Measurements from ENCODE around the gene NKIRAS1. TPM values are rescaled to one million over a fixed set of nuclear protein-coding genes. Genes with fewer than 3 reads are reported as not detected.
"Not testable (repeated sequence)": the region's sequence is repeated elsewhere in the genome, so short reads cannot be mapped to it uniquely, and the experiment has no call there.

Gene NKIRAS1
- total and polyA plus RNA-seq, 7 experiments from 2014 or later, result 2.2 to 6.4 (median 3.6) TPM

DNA sequence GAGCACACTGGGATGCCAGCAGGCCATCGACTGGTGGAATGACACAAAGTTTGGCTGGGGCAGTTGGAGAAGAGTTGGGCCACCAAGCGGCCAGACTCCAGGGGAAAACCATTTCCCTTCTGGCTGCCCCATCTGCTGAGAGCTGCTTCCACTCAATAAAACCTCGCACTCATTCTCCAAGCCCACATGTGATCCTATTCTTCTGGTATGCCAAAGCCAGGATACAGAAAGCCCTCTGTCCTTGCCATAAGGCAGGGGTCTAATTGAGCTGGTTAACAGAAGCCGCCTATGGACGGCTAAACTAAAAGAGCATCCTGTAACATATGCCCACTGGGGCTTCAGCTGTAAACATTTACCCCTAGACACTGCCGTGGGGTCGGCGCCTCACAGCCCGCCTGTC lies 55.1 kb downstream of the NKIRAS1 start:
- no peaks in the 10 kb centered on the region for H3K9me3 Mint-ChIP-seq
- DNase-seq, result no peak
- Histone ChIP-seq H3K27me3 (ENCODE audit: control insufficient read depth in 2 of 2, insufficient read depth in 2 of 2, low read length in 2 of 2) (no peaks in the 10 kb centered on the region), H3K4me1 (ENCODE audit: control insufficient read depth in 2 of 2, insufficient read depth in 2 of 2, low read length in 2 of 2) (peaks cover 11 to 22% of the 10 kb centered on the region in 2 donors), H3K36me3 (ENCODE audit: control insufficient read depth in 2 of 3, insufficient read depth in 3 of 3, low read length in 3 of 3) (no peaks in the 10 kb centered on the region), H3K9me3 (ENCODE audit: control insufficient read depth in 2 of 3, low read length in 3 of 3) (no peaks in the 10 kb centered on the region), H3K4me3 (ENCODE audit: low read length) (no peak overlapping the region), H3K27ac (ENCODE audit: low read depth, low read length) (no peak overlapping the region)
- intact Hi-C loops (cut with micrococcal nuclease), result loop anchor here (5.0 kb wide), 2 partner anchors 34 to 49 kb away; no protein-coding TSS in a partner anchor
- H3K4me3 Mint-ChIP-seq, result no peak overlapping the region
- no peak overlapping the region for H3K27ac Mint-ChIP-seq
- CTCF ChIA-PET, result no interaction called here
- H3K36me3 Mint-ChIP-seq, result peaks cover 0 to 31% (median 10%) of the 10 kb centered on the region in 5 donors
- POLR2A ChIA-PET, result no interaction called here
- H3K27me3 Mint-ChIP-seq, result no peaks in the 10 kb centered on the region
- H3K4me1 Mint-ChIP-seq, result peaks cover 33 to 92% (median 82%) of the 10 kb centered on the region in 7 donors
- no peak for ATAC-seq

DNA sequence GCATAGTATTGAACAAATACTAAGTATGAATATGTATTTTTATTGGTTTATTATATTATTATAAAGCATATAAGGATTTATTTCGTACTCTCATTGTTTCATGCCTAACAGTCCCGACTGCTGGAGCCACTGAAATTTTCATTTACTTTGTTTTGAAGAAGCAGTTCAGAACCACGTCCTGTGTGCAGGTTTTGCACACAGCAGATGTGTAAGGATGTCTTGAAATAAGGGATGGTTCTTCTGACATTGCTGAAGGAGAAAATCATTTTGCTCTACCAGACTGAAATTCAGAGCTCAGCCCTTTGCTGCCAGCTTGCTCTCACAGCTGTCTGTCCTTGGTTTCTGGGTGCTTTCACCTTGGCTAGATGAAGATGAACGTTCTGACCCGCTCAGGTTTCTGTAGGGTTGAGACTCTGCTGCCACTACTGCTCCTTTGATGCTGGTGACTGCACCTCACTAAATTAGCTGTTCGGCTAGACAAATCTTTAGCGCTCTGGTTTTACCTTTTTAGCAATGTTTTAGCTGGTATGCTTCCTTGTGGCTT lies 56.9 kb downstream of the NKIRAS1 start:
- Histone ChIP-seq H3K27ac (ENCODE audit: low read depth, low read length) (no peak overlapping the region), H3K36me3 (ENCODE audit: control insufficient read depth in 2 of 3, insufficient read depth in 3 of 3, low read length in 3 of 3) (no peaks in the 10 kb centered on the region), H3K4me3 (ENCODE audit: low read length) (no peak overlapping the region), H3K27me3 (ENCODE audit: control insufficient read depth in 2 of 2, insufficient read depth in 2 of 2, low read length in 2 of 2) (no peaks in the 10 kb centered on the region), H3K9me3 (ENCODE audit: control insufficient read depth in 2 of 3, low read length in 3 of 3) (no peaks in the 10 kb centered on the region), H3K4me1 (ENCODE audit: control insufficient read depth in 2 of 2, insufficient read depth in 2 of 2, low read length in 2 of 2) (peaks cover 11 to 26% of the 10 kb centered on the region in 2 donors)
- POLR2A ChIA-PET, result no interaction called here
- Mint-ChIP-seq H3K27me3 (no peaks in the 10 kb centered on the region), H3K4me1 (peaks cover 29 to 83% (median 73%) of the 10 kb centered on the region in 7 donors), H3K27ac (peak overlapping the region in 3 of 9 donors; percentile 7 to 68 (median 43)), H3K36me3 (peaks cover 0 to 26% (median 10%) of the 10 kb centered on the region in 5 donors), H3K9me3 (no peaks in the 10 kb centered on the region), H3K4me3 (peak overlapping the region in 1 of 10 donors; percentile 6)
- DNase-seq, result no peak
- no peak for ATAC-seq
- intact Hi-C loops (cut with micrococcal nuclease), result loop anchor here (5.0 kb wide), 2 partner anchors 33 to 48 kb away; no protein-coding TSS in a partner anchor
- CTCF ChIA-PET, result interaction anchor here (0.7 kb wide), 1 partner anchor 11 kb away, joined by 3 read pairs; no protein-coding TSS in a partner anchor

- intact Hi-C loops (cut with micrococcal nuclease), result no loop called here
- peaks cover 0 to 23% (median 10%) of the 10 kb centered on the region in 5 donors for H3K36me3 Mint-ChIP-seq
- Histone ChIP-seq H3K27me3 (ENCODE audit: control insufficient read depth in 2 of 2, insufficient read depth in 2 of 2, low read length in 2 of 2) (no peaks in the 10 kb centered on the region), H3K4me1 (ENCODE audit: control insufficient read depth in 2 of 2, insufficient read depth in 2 of 2, low read length in 2 of 2) (peaks cover 11 to 26% of the 10 kb centered on the region in 2 donors), H3K9me3 (ENCODE audit: control insufficient read depth in 2 of 3, low read length in 3 of 3) (no peaks in the 10 kb centered on the region), H3K36me3 (ENCODE audit: control insufficient read depth in 2 of 3, insufficient read depth in 3 of 3, low read length in 3 of 3) (no peaks in the 10 kb centered on the region), H3K27ac (ENCODE audit: low read depth, low read length) (no peak overlapping the region), H3K4me3 (ENCODE audit: low read length) (no peak overlapping the region)
- H3K9me3 Mint-ChIP-seq, result no peaks in the 10 kb centered on the region
- peaks cover 29 to 84% (median 75%) of the 10 kb centered on the region in 7 donors for H3K4me1 Mint-ChIP-seq
- DNase-seq (no peak), ATAC-seq (no peak)
- CTCF ChIA-PET, result interaction anchor here (1.0 kb wide), 1 partner anchor 23 kb away, joined by 4 read pairs; no protein-coding TSS in a partner anchor
- H3K27ac Mint-ChIP-seq, result peak overlapping the region in 6 of 9 donors; percentile 2 to 50 (median 20)
- peak overlapping the region in 7 of 10 donors; percentile 4 to 51 (median 21) for H3K4me3 Mint-ChIP-seq
- POLR2A ChIA-PET, result no interaction called here
- H3K27me3 Mint-ChIP-seq, result no peaks in the 10 kb centered on the region
Measured at GRCh38 chr3:23859012-23859743, 57.6 kb downstream of the NKIRAS1 start.

DNA sequence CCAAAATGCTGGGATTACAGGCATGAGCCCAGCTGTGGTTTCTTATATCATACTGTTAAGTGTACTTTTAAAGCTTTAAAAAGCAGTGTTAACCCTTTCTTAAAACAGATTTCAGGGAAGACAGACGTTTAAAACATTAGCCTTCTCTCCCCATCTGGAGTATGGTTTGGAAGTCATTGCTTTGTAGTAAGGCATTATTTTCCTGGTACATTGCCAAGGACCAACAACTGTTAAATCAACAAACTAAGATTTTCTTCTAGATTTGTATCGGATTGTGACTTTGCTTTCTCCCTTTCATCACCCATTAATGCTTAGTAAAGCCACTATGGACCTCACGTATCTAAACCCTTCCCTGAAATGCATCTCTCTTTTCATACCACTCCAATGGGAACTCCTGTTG lies 60.5 kb downstream of the NKIRAS1 start:
- peak overlapping the region in 5 of 10 donors; percentile 2 to 52 (median 36) for H3K4me3 Mint-ChIP-seq
- peaks cover 27 to 81% (median 68%) of the 10 kb centered on the region in 7 donors for H3K4me1 Mint-ChIP-seq
- ChIA-PET CTCF (no interaction called here), POLR2A (interaction anchor here (1.5 kb wide), 1 partner anchor 19 kb away, joined by 4 read pairs; no protein-coding TSS in a partner anchor)
- H3K27me3 Mint-ChIP-seq, result no peaks in the 10 kb centered on the region
- ATAC-seq (no peak), DNase-seq (no peak)
- H3K9me3 Mint-ChIP-seq, result peaks cover 0 to 12% (median 3%) of the 10 kb centered on the region in 11 donors
- Histone ChIP-seq H3K36me3 (ENCODE audit: control insufficient read depth in 2 of 3, insufficient read depth in 3 of 3, low read length in 3 of 3) (no peaks in the 10 kb centered on the region), H3K9me3 (ENCODE audit: control insufficient read depth in 2 of 3, low read length in 3 of 3) (no peaks in the 10 kb centered on the region), H3K27me3 (ENCODE audit: control insufficient read depth in 2 of 2, insufficient read depth in 2 of 2, low read length in 2 of 2) (no peaks in the 10 kb centered on the region), H3K4me3 (ENCODE audit: low read length) (no peak overlapping the region), H3K27ac (ENCODE audit: low read depth, low read length) (no peak overlapping the region), H3K4me1 (ENCODE audit: control insufficient read depth in 2 of 2, insufficient read depth in 2 of 2, low read length in 2 of 2) (peaks cover 11 to 26% of the 10 kb centered on the region in 2 donors)
- peak overlapping the region in 1 of 9 donors; percentile 79 for H3K27ac Mint-ChIP-seq
- intact Hi-C loops (cut with micrococcal nuclease), result no loop called here
- peaks cover 0 to 24% (median 15%) of the 10 kb centered on the region in 5 donors for H3K36me3 Mint-ChIP-seq

- H3K27me3 Mint-ChIP-seq, CTCF ChIA-PET: not testable (repeated sequence)
Measured at GRCh38 chr3:23849462-23849861, 67.3 kb downstream of the NKIRAS1 start.

DNA sequence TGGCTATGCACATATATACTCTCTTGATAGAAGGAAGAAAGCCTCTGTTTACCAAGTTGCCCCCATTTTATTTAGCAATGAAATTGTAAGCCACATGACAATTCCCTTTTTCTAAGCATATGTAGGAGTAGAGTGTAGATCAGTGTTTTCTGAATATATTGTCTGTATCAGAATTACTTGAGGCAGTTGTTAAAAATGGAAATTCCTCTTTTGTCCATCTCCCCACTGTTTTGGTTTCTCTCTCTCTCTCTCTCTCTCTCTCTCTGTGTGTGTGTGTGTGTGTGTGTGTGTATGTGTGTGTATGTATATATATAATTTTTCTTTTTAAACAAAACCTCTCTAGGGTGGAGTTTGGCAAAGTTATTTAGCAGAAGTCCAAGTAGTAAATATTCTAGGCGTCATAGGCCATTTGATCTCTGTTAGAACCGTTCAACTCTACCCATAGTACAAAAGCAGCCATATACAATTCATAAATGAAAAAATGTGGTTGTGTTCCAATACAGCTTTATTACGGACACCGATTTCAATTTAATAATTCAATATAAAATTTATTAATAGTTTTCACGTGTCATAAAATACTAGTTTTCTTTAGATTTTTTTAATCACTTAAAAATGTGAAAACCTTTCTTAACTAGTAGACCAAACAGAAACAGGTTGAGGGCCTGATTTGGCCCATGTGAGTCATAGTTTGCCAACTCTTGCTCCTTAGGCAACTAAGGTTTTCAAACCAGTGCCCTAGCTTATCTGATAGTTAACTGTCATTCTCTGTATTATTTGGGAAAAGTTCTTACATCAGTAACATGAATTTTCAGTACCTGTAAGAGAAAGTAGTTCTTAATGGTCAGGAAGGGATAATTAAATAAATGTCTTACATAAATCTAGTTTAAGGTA lies 71.2 kb downstream of the NKIRAS1 start:
- ChIA-PET POLR2A (no interaction called here), CTCF (no interaction called here)
- Mint-ChIP-seq H3K4me1 (peaks cover 2 to 49% (median 40%) of the 10 kb centered on the region in 7 donors), H3K27me3 (no peaks in the 10 kb centered on the region), H3K4me3 (no peak overlapping the region), H3K9me3 (peaks cover 0 to 5% (median 0%) of the 10 kb centered on the region in 11 donors), H3K36me3 (peaks cover 0 to 36% (median 14%) of the 10 kb centered on the region in 5 donors), H3K27ac (no peak overlapping the region)
- no peaks in the 10 kb centered on the region for H3K36me3 ChIP-seq (ENCODE audit: control insufficient read depth in 2 of 3, insufficient read depth in 3 of 3, low read length in 3 of 3)
- H3K27me3 ChIP-seq (ENCODE audit: control insufficient read depth in 2 of 2, insufficient read depth in 2 of 2, low read length in 2 of 2), result no peaks in the 10 kb centered on the region
- no peak overlapping the region for H3K4me3 ChIP-seq (ENCODE audit: low read length)
- H3K27ac ChIP-seq (ENCODE audit: low read depth, low read length), result no peak overlapping the region
- H3K9me3 ChIP-seq (ENCODE audit: control insufficient read depth in 2 of 3, low read length in 3 of 3), result no peaks in the 10 kb centered on the region
- ATAC-seq, result no peak
- intact Hi-C loops (cut with micrococcal nuclease), result loop anchor here in 1 of 2 donors (2.0 kb wide), 1 partner anchor 19 kb away; no protein-coding TSS in a partner anchor
- H3K4me1 ChIP-seq (ENCODE audit: control insufficient read depth in 2 of 2, insufficient read depth in 2 of 2, low read length in 2 of 2), result no peaks in the 10 kb centered on the region
- no peak for DNase-seq

More at GRCh38 chr3:23849462-23849861, 67.3 kb downstream of the NKIRAS1 start:
- H3K4me3 Mint-ChIP-seq; POLR2A ChIA-PET; ATAC-seq; H3K27ac Mint-ChIP-seq; DNase-seq; H3K36me3 ChIP-seq (ENCODE audit: control insufficient read depth in 2 of 3, insufficient read depth in 3 of 3, low read length in 3 of 3); H3K9me3 ChIP-seq (ENCODE audit: control insufficient read depth in 2 of 3, low read length in 3 of 3); H3K4me3 ChIP-seq (ENCODE audit: low read length); intact Hi-C loops (cut with micrococcal nuclease); H3K27ac ChIP-seq (ENCODE audit: low read depth, low read length); H3K27me3 ChIP-seq (ENCODE audit: control insufficient read depth in 2 of 2, insufficient read depth in 2 of 2, low read length in 2 of 2); H3K4me1 ChIP-seq (ENCODE audit: control insufficient read depth in 2 of 2, insufficient read depth in 2 of 2, low read length in 2 of 2): not testable (repeated sequence)
- Mint-ChIP-seq H3K36me3 (peaks cover 0 to 35% (median 23%) of the 10 kb centered on the region in 5 donors), H3K4me1 (peaks cover 0 to 44% (median 27%) of the 10 kb centered on the region in 7 donors), H3K9me3 (peaks cover 0 to 15% (median 4%) of the 10 kb centered on the region in 11 donors)
